Nephron progenitor cell (in vitro differentiated cells): Measurements from ENCODE around the gene DPP6.

ENCODE experiments used
- DNase-seq: peaks from one replicate; pipeline ENCODE4 v3.0.0; 2021
- H3K27ac Mint-ChIP-seq: 2 replicates; pipeline ENCODE4 v1.8.0; 2021; ENCODE audit warnings: mild to moderate bottlenecking, moderate library complexity, mixed read lengths
- H3K27me3 Mint-ChIP-seq: 2 replicates; pipeline ENCODE4 v1.8.0; 2021; ENCODE audit warnings: mild to moderate bottlenecking, low read depth, mixed read lengths; ENCODE audit not compliant: poor library complexity
- H3K36me3 Mint-ChIP-seq: 2 replicates; pipeline ENCODE4 v1.8.0; 2021; ENCODE audit warnings: low read depth, mixed read lengths
- H3K4me1 Mint-ChIP-seq: 2 replicates; pipeline ENCODE4 v1.8.0; 2021; ENCODE audit warnings: mixed read lengths
- H3K4me3 Mint-ChIP-seq: 2 replicates; pipeline ENCODE4 v1.8.0; 2021; ENCODE audit warnings: mild to moderate bottlenecking, moderate library complexity, mixed read lengths
- H3K9me3 Mint-ChIP-seq: 2 replicates; pipeline ENCODE4 v1.8.0; 2021; ENCODE audit warnings: mild to moderate bottlenecking, moderate library complexity, mixed read lengths
- CTCF ChIP-seq: fragments of 200-600 bp; sonication (generic); IDR thresholded peaks from 2 replicates; pipeline ENCODE4 v1.5.0; 2021; ENCODE audit warnings: antibody characterized with exemption

The DPP6 gene

GRCh38 chr7:154252046-154252445, 199.8 kb downstream of the DPP6 start:
- H3K27ac Mint-ChIP-seq, result no peak overlapping the region
- H3K27me3 Mint-ChIP-seq, result peaks cover 21% of the 10 kb centered on the region
- TF ChIP-seq CTCF, result no peak
- H3K9me3 Mint-ChIP-seq, result no peaks in the 10 kb centered on the region
- H3K4me3 Mint-ChIP-seq, result no peak overlapping the region
- H3K36me3 Mint-ChIP-seq, result no peaks in the 10 kb centered on the region
- no peaks in the 10 kb centered on the region for H3K4me1 Mint-ChIP-seq
- DNase-seq, result no peak

GRCh38 chr7:154253810-154254209, 201.6 kb downstream of the DPP6 start:
- no peak overlapping the region for H3K4me3 Mint-ChIP-seq
- TF ChIP-seq CTCF, result no peak
- no peaks in the 10 kb centered on the region for H3K9me3 Mint-ChIP-seq
- no peaks in the 10 kb centered on the region for H3K36me3 Mint-ChIP-seq
- no peak for DNase-seq
- no peaks in the 10 kb centered on the region for H3K4me1 Mint-ChIP-seq
- H3K27ac Mint-ChIP-seq, result no peak overlapping the region
- peaks cover 24% of the 10 kb centered on the region for H3K27me3 Mint-ChIP-seq

GRCh38 chr7:154255324-154255723, 203.1 kb downstream of the DPP6 start:
- H3K9me3 Mint-ChIP-seq, result no peaks in the 10 kb centered on the region
- no peak for TF ChIP-seq CTCF
- no peaks in the 10 kb centered on the region for H3K36me3 Mint-ChIP-seq
- H3K4me1 Mint-ChIP-seq, result no peaks in the 10 kb centered on the region
- H3K4me3 Mint-ChIP-seq, result no peak overlapping the region
- DNase-seq, result no peak
- H3K27ac Mint-ChIP-seq, result no peak overlapping the region
- H3K27me3 Mint-ChIP-seq, result peaks cover 26% of the 10 kb centered on the region

- DNase-seq, result no peak
- Mint-ChIP-seq H3K4me3 (no peak overlapping the region), H3K27me3 (peaks cover 24% of the 10 kb centered on the region), H3K27ac (no peak overlapping the region), H3K9me3 (no peaks in the 10 kb centered on the region), H3K4me1 (no peaks in the 10 kb centered on the region), H3K36me3 (no peaks in the 10 kb centered on the region)
- TF ChIP-seq CTCF, result no peak
Observed at GRCh38 chr7:154256150-154256549, 204.0 kb downstream of the DPP6 start.

GRCh38 chr7:154259396-154259795, 207.2 kb downstream of the DPP6 start:
- peaks cover 23% of the 10 kb centered on the region for H3K27me3 Mint-ChIP-seq
- H3K36me3 Mint-ChIP-seq, result no peaks in the 10 kb centered on the region
- no peak overlapping the region for H3K4me3 Mint-ChIP-seq
- H3K9me3 Mint-ChIP-seq, result no peaks in the 10 kb centered on the region
- no peaks in the 10 kb centered on the region for H3K4me1 Mint-ChIP-seq
- no peak for DNase-seq
- H3K27ac Mint-ChIP-seq, result no peak overlapping the region
- TF ChIP-seq CTCF, result no peak

GRCh38 chr7:154287356-154287755, 235.2 kb downstream of the DPP6 start:
- no peak overlapping the region for H3K27ac Mint-ChIP-seq
- H3K4me1 Mint-ChIP-seq, result no peaks in the 10 kb centered on the region
- no peak for DNase-seq
- no peaks in the 10 kb centered on the region for H3K9me3 Mint-ChIP-seq
- no peaks in the 10 kb centered on the region for H3K36me3 Mint-ChIP-seq
- no peak for TF ChIP-seq CTCF
- H3K4me3 Mint-ChIP-seq, result no peak overlapping the region
- H3K27me3 Mint-ChIP-seq, result peaks cover 13% of the 10 kb centered on the region
